SH-SY5Y (cell line): ENCODE measurements around the gene GOLGA3.

ENCODE experiments used
- GATA2 ChIP-seq: IDR thresholded peaks from 2 replicates; pipeline ENCODE4 v1.6.1; 2011; ENCODE audit warnings: mild to moderate bottlenecking, low read depth, low read length
- GATA3 ChIP-seq: IDR thresholded peaks from 2 replicates; pipeline ENCODE4 v1.6.1; 2011; ENCODE audit warnings: low read depth, mild to moderate bottlenecking, low read length, moderate library complexity

GRCh38 chr12:132850291-132850690, 21.6 kb upstream of the GOLGA3 start:
- TF ChIP-seq GATA3 (no peak), GATA2 (no peak)
